Lung (tissue), 12 donors: ENCODE measurements around the gene WRAP73. TPM values are rescaled to one million over a fixed set of nuclear protein-coding genes. Genes with fewer than 3 reads are reported as not detected.

ENCODE experiments used
- ATAC-seq: fragments of 200-7000 bp; cut with Tn5 transposase; one replicate; pipeline ENCODE4 v1.9.1; 2020; ENCODE audit warnings: moderate number of reproducible peaks; ENCODE audit not compliant: insufficient read depth, low FRiP score
- DNase-seq, 3 donors: peaks; one replicate each; pipeline ENCODE4 v3.0.0-alpha.2; 2013 to 2017
- H3K27ac ChIP-seq, 2 donors: one replicate each; pipeline ENCODE4 v1.5.1; 2013; ENCODE audit warnings: mild to moderate bottlenecking in 2 of 2, moderate library complexity in 2 of 2, control low read depth in 1 of 2, inconsistent platforms in 1 of 2, low read depth in 1 of 2, low read length in 1 of 2
- H3K27me3 ChIP-seq, 3 donors: one replicate each; pipeline ENCODE4 v1.5.1; 2013; ENCODE audit warnings: low read length in 2 of 3; ENCODE audit not compliant: control insufficient read depth in 3 of 3, insufficient read depth in 3 of 3
- H3K36me3 ChIP-seq, 4 donors: one replicate each; pipeline ENCODE4 v1.5.1; 2013; ENCODE audit warnings: low read length in 4 of 4, mild to moderate bottlenecking in 1 of 4, moderate library complexity in 1 of 4; ENCODE audit not compliant: control insufficient read depth in 4 of 4, insufficient read depth in 4 of 4
- H3K4me1 ChIP-seq, 5 donors: one replicate each; pipeline ENCODE4 v1.5.1; 2013; ENCODE audit warnings: low read length in 5 of 5, mild to moderate bottlenecking in 2 of 5, moderate library complexity in 1 of 5; ENCODE audit not compliant: control insufficient read depth in 5 of 5, insufficient read depth in 5 of 5
- H3K4me3 ChIP-seq: one replicate; pipeline ENCODE4 v1.5.1; 2013; ENCODE audit warnings: mild to moderate bottlenecking, control low read depth, moderate library complexity
- H3K9ac ChIP-seq, 2 donors: one replicate each; pipeline ENCODE4 v1.5.1; 2013; ENCODE audit warnings: low read length in 2 of 2, control low read depth in 1 of 2; ENCODE audit not compliant: insufficient read depth in 1 of 2
- H3K9me3 ChIP-seq, 4 donors: one replicate each; pipeline ENCODE4 v1.5.1; 2013; ENCODE audit warnings: low read length in 3 of 4, mild to moderate bottlenecking in 1 of 4, moderate library complexity in 1 of 4; ENCODE audit not compliant: control insufficient read depth in 4 of 4, insufficient read depth in 3 of 4
- CTCF ChIP-seq: IDR thresholded peaks from 2 replicates; pipeline ENCODE4 v1.5.1; 2012; ENCODE audit warnings: mild to moderate bottlenecking; ENCODE audit errors: control extremely low read depth, extremely low read depth
- WGBS, 2 donors: extraction: QIAGEN DNeasy Blood & Tissue Kit; methylation state at CpG; one replicate each; pipeline ENCODE4 v1.1.7; 2013; 5-methylcytosine and 5-hydroxymethylcytosine counted together
- polyA plus RNA-seq, 2 donors: library from polyadenylated mRNA; stranded (reverse); fragments of 200-250 nt; gene quantifications; one replicate each; pipeline ENCODE4 v1.2.1, GENCODE V29; 2013
- total RNA-seq, 2 donors: library from RNA; depleted of rRNA in 1 of 2; stranded (reverse); fragments of >200 nt in 1 of 2; gene quantifications; one replicate each; pipeline ENCODE4 v1.2.1, GENCODE V29; 2014 to 2021
- donor health status: control.
- donor health status: control.
- donor health status: Bipolar disorder and iron deficiency.
- donor health status: healthy.
- donor health status: DM: yes; HTN: yes; CAD: no.

The WRAP73 gene
- total and polyA plus RNA-seq, 4 donors = 17.3 to 25.3 (median 22.8) TPM

- WGBS, 2 donors = 95 to 97% methylated on average over 22 of the region's 22 CpGs
- no peaks in the 10 kb centered on the region for H3K9me3 ChIP-seq
- no peak overlapping the region for H3K27ac ChIP-seq
- peaks cover 6 to 77% (median 25%) of the 10 kb centered on the region in 4 donors for H3K36me3 ChIP-seq
- ATAC-seq (no peak), DNase-seq (no peak)
- TF ChIP-seq CTCF = no peak
- H3K9ac ChIP-seq = no peak overlapping the region
- no peaks in the 10 kb centered on the region for H3K27me3 ChIP-seq
- H3K4me1 ChIP-seq = peaks cover 0 to 2% (median 0%) of the 10 kb centered on the region in 5 donors
- H3K4me3 ChIP-seq = no peak overlapping the region
These were observed 15.7 kb downstream of the WRAP73 start for GRCh38 chr1:3634059-3634800.

GRCh38 chr1:3633344-3634058 lies 16.4 kb downstream of the WRAP73 start:
- no peaks in the 10 kb centered on the region for H3K9me3 ChIP-seq
- H3K27ac ChIP-seq = no peak overlapping the region
- H3K36me3 ChIP-seq = peaks cover 6 to 81% (median 25%) of the 10 kb centered on the region in 4 donors
- peaks cover 0 to 2% (median 0%) of the 10 kb centered on the region in 5 donors for H3K4me1 ChIP-seq
- DNase-seq (no peak), ATAC-seq (no peak)
- no peak for TF ChIP-seq CTCF
- H3K4me3 ChIP-seq = no peak overlapping the region
- 94 to 96% methylated on average over 28 of the region's 28 CpGs for WGBS, 2 donors
- no peak overlapping the region for H3K9ac ChIP-seq
- no peaks in the 10 kb centered on the region for H3K27me3 ChIP-seq

- peaks cover 0 to 2% (median 0%) of the 10 kb centered on the region in 5 donors for H3K4me1 ChIP-seq
- 96% methylated on average over 26 of the region's 26 CpGs for WGBS, 2 donors
- no peaks in the 10 kb centered on the region for H3K27me3 ChIP-seq
- no peak overlapping the region for H3K27ac ChIP-seq
- no peak for ATAC-seq
- no peak overlapping the region for H3K4me3 ChIP-seq
- H3K9ac ChIP-seq = no peak overlapping the region
- H3K36me3 ChIP-seq = peaks cover 6 to 80% (median 26%) of the 10 kb centered on the region in 4 donors
- no peaks in the 10 kb centered on the region for H3K9me3 ChIP-seq
- no peak for DNase-seq
- no peak for TF ChIP-seq CTCF
These were observed 17.1 kb downstream of the WRAP73 start for GRCh38 chr1:3632716-3633343.
